Natural killer cell (primary cell): ENCODE measurements around the gene THRB. TPM values are rescaled to one million over a fixed set of nuclear protein-coding genes. Genes with fewer than 3 reads are reported as not detected.

Source experiments
- ATAC-seq, 3 donors: fragments of 150-1000 bp in 2 of 3; fragments of 200-7000 bp in 1 of 3; cut with Tn5 transposase; 1 replicate in 1 of 3; 2 replicates in 2 of 3; pipeline ENCODE4 v1.10.0; 2021; ENCODE audit warnings: mild to moderate bottlenecking in 2 of 3, moderate library complexity in 2 of 3
- DNase-seq, 2 donors: peaks; one replicate each; pipeline versions ENCODE4 v3.0.0 to v3.0.0-alpha.2; 2013 to 2021; ENCODE audit warnings: mixed read lengths in 1 of 2
- H3K27ac ChIP-seq: one replicate; pipeline ENCODE4 v1.5.1; 2013; ENCODE audit warnings: mild to moderate bottlenecking, low read length
- H3K27me3 ChIP-seq: one replicate; pipeline ENCODE4 v1.6.1; 2013; ENCODE audit warnings: low read length; ENCODE audit not compliant: control insufficient read depth, insufficient read depth
- H3K36me3 ChIP-seq: one replicate; pipeline ENCODE4 v1.6.1; 2013; ENCODE audit warnings: low read length; ENCODE audit not compliant: control insufficient read depth, insufficient read depth
- H3K4me1 ChIP-seq: one replicate; pipeline ENCODE4 v1.6.1; 2013; ENCODE audit warnings: low read length; ENCODE audit not compliant: control insufficient read depth, insufficient read depth
- H3K4me3 ChIP-seq: one replicate; pipeline ENCODE4 v1.5.1; 2013; ENCODE audit warnings: low read length
- H3K9me3 ChIP-seq: one replicate; pipeline ENCODE4 v1.6.1; 2013; ENCODE audit warnings: low read length; ENCODE audit not compliant: control insufficient read depth, insufficient read depth
- H3K27ac Mint-ChIP-seq, 2 donors: one replicate each; pipeline ENCODE4 v1.8.0; 2022; ENCODE audit warnings: mild to moderate bottlenecking in 2 of 2, mixed read lengths in 2 of 2, moderate library complexity in 1 of 2
- H3K27me3 Mint-ChIP-seq, 2 donors: one replicate each; pipeline ENCODE4 v1.8.0; 2022; ENCODE audit warnings: low read depth in 2 of 2, mixed read lengths in 2 of 2
- H3K36me3 Mint-ChIP-seq: one replicate; pipeline ENCODE4 v1.8.0; 2022; ENCODE audit warnings: mixed read lengths
- H3K4me1 Mint-ChIP-seq, 2 donors: one replicate each; pipeline ENCODE4 v1.8.0; 2022; ENCODE audit warnings: mixed read lengths in 2 of 2
- H3K4me3 Mint-ChIP-seq: one replicate; pipeline ENCODE4 v1.8.0; 2022; ENCODE audit warnings: mild to moderate bottlenecking, moderate library complexity, mixed read lengths
- H3K9me3 Mint-ChIP-seq, 2 donors: one replicate each; pipeline ENCODE4 v1.8.0; 2022; ENCODE audit warnings: mixed read lengths in 2 of 2
- CTCF ChIP-seq: fragments of 200-600 bp; IDR thresholded peaks from one replicate; pipeline ENCODE4 v1.8.0; 2022; ENCODE audit warnings: antibody characterized with exemption
- WGBS: methylation state at CpG from one replicate; pipeline ENCODE4 v1.1.7; 2013; ENCODE audit warnings: missing lambda C conversion rate; ENCODE audit not compliant: insufficient coverage; 5-methylcytosine and 5-hydroxymethylcytosine counted together
- intact Hi-C: fragments of 100-400 bp; cut with micrococcal nuclease; formaldehyde crosslinking; loops from one replicate; pipeline ENCODE4 v1.14.2; 2022
- total RNA-seq, 4 donors: library from RNA; stranded (reverse); fragments of 120-200 nt in 1 of 4; gene quantifications; one replicate each; pipeline versions ENCODE4 v1.2.3 to v1.2.4, GENCODE V29; 2013 to 2022

The THRB gene
- total RNA-seq, 3 donors from 2014 or later (not counting 1 experiment from before 2014, with no cell fraction given): 0.05 TPM; not detected in 2

GRCh38 chr3:24378313-24378712 is 116.3 kb downstream of the THRB start:
- WGBS: 57% methylated on average over 1 of the region's 3 CpGs
- Mint-ChIP-seq H3K27ac (no peak overlapping the region), H3K36me3 (no peaks in the 10 kb centered on the region), H3K27me3 (no peaks in the 10 kb centered on the region), H3K4me1 (no peaks in the 10 kb centered on the region), H3K4me3 (no peak overlapping the region), H3K9me3 (peaks cover 4 to 7% of the 10 kb centered on the region in 2 donors)
- no peaks in the 10 kb centered on the region for H3K9me3 ChIP-seq
- H3K4me3 ChIP-seq: no peak overlapping the region
- TF ChIP-seq CTCF: no peak
- H3K27ac ChIP-seq: no peak overlapping the region
- no peak for ATAC-seq
- no peaks in the 10 kb centered on the region for H3K4me1 ChIP-seq
- no peak for DNase-seq
- intact Hi-C loops: no loop called here
- no peaks in the 10 kb centered on the region for H3K36me3 ChIP-seq
- H3K27me3 ChIP-seq: no peaks in the 10 kb centered on the region

- no peaks in the 10 kb centered on the region for H3K36me3 ChIP-seq
- intact Hi-C loops: no loop called here
- H3K9me3 ChIP-seq: no peaks in the 10 kb centered on the region
- H3K4me1 ChIP-seq: no peaks in the 10 kb centered on the region
- no peak for TF ChIP-seq CTCF
- DNase-seq: no peak
- H3K4me3 ChIP-seq: no peak overlapping the region
- Mint-ChIP-seq H3K27me3 (no peaks in the 10 kb centered on the region), H3K4me3 (no peak overlapping the region), H3K4me1 (no peaks in the 10 kb centered on the region), H3K9me3 (peaks cover 2 to 4% of the 10 kb centered on the region in 2 donors), H3K27ac (no peak overlapping the region), H3K36me3 (no peaks in the 10 kb centered on the region)
- no peak overlapping the region for H3K27ac ChIP-seq
- ATAC-seq: no peak
- no peaks in the 10 kb centered on the region for H3K27me3 ChIP-seq
These were observed 117.2 kb downstream of the THRB start for GRCh38 chr3:24377218-24377993.

DNA sequence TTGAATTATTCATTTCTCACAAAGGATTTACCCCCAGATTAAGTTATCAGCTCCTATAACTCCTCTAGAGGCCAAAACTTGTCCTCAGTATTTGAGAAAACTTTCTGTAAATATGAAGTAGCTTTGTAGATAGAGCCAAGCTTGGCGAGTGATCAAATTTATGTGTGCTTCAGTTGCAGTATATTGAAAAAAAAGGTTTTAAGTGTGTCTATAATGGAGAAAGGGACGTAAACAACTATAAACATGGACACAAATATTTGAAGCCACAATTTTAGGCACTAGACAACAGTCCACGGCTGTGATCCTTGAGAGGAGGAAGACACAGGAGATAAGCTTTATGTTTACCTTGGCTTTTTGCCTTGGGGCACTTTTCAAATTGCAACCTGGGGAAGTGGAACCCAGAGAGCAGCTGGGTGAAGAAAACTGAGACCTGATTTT is 118.7 kb downstream of the THRB start:
- DNase-seq (no peak), ATAC-seq (no peak)
- no peak overlapping the region for H3K27ac Mint-ChIP-seq
- Histone ChIP-seq H3K36me3 (no peaks in the 10 kb centered on the region), H3K9me3 (no peaks in the 10 kb centered on the region), H3K4me1 (no peaks in the 10 kb centered on the region), H3K27ac (no peak overlapping the region), H3K27me3 (no peaks in the 10 kb centered on the region), H3K4me3 (no peak overlapping the region)
- 71% methylated on average over 2 of the region's 3 CpGs for WGBS
- no peaks in the 10 kb centered on the region for H3K27me3 Mint-ChIP-seq
- H3K9me3 Mint-ChIP-seq: peaks cover 2 to 4% of the 10 kb centered on the region in 2 donors
- H3K4me3 Mint-ChIP-seq: no peak overlapping the region
- TF ChIP-seq CTCF: no peak
- H3K36me3 Mint-ChIP-seq: no peaks in the 10 kb centered on the region
- intact Hi-C loops: no loop called here
- no peaks in the 10 kb centered on the region for H3K4me1 Mint-ChIP-seq

GRCh38 chr3:24374801-24375200 is 119.8 kb downstream of the THRB start:
- Histone ChIP-seq H3K4me1 (no peaks in the 10 kb centered on the region), H3K27me3 (no peaks in the 10 kb centered on the region), H3K36me3 (no peaks in the 10 kb centered on the region), H3K27ac (no peak overlapping the region), H3K4me3 (no peak overlapping the region), H3K9me3 (no peaks in the 10 kb centered on the region)
- Mint-ChIP-seq H3K4me1 (no peaks in the 10 kb centered on the region), H3K4me3 (no peak overlapping the region), H3K9me3 (peaks cover 2 to 3% of the 10 kb centered on the region in 2 donors), H3K27me3 (no peaks in the 10 kb centered on the region), H3K27ac (no peak overlapping the region), H3K36me3 (no peaks in the 10 kb centered on the region)
- intact Hi-C loops: no loop called here
- no peak for DNase-seq
- TF ChIP-seq CTCF: no peak
- no peak for ATAC-seq
- WGBS: no CpG with 5 or more reads among the region's 1 CpG
